WTC11 (cell line): Measurements from ENCODE around the gene STON2. TPM values are rescaled to one million over a fixed set of nuclear protein-coding genes. Genes with fewer than 3 reads are reported as not detected.

Experiments
- ATAC-seq: fragments of 200-7000 bp; cut with Tn5 transposase; 2 replicates; pipeline ENCODE4 v1.10.0; 2021; ENCODE audit warnings: mild to moderate bottlenecking, moderate library complexity
- CTCF ChIA-PET: fragments of 300-600 bp; sonication (Branson Sonifier 250); formaldehyde crosslinking; loops from one replicate; lab custom pipeline; 2021; ENCODE audit warnings: antibody characterized with exemption; lab: Charles Lee
- POLR2A ChIA-PET: fragments of 350-600 bp; sonication (Branson Sonifier 250); formaldehyde crosslinking; loops from one replicate; lab custom pipeline; 2021; ENCODE audit warnings: antibody characterized with exemption; lab: Charles Lee
- DNase-seq: peaks from one replicate; pipeline ENCODE4 v3.0.0; 2021; ENCODE audit warnings: low spot score
- H3K27ac Mint-ChIP-seq: 2 replicates; pipeline ENCODE4 v1.8.0; 2021; ENCODE audit warnings: mixed read lengths
- H3K27me3 Mint-ChIP-seq: 2 replicates; pipeline ENCODE4 v1.8.0; 2021; ENCODE audit warnings: low read depth, mild to moderate bottlenecking, moderate library complexity, mixed read lengths
- H3K36me3 Mint-ChIP-seq: 2 replicates; pipeline ENCODE4 v1.8.0; 2021; ENCODE audit warnings: mixed read lengths
- H3K4me1 Mint-ChIP-seq: 2 replicates; pipeline ENCODE4 v1.8.0; 2022; ENCODE audit warnings: mixed read lengths
- H3K4me3 Mint-ChIP-seq: 2 replicates; pipeline ENCODE4 v1.8.0; 2021; ENCODE audit warnings: mild to moderate bottlenecking, moderate library complexity, mixed read lengths
- H3K9me3 Mint-ChIP-seq: 2 replicates; pipeline ENCODE4 v1.8.0; 2021; ENCODE audit warnings: mixed read lengths
- AFF4 ChIP-seq: sonication (generic); formaldehyde crosslinking; IDR thresholded peaks from 2 replicates; pipeline ENCODE4 v1.8.1; 2023; ENCODE audit warnings: mild to moderate bottlenecking, missing genetic modification reagents, borderline replicate concordance
- ATF3 ChIP-seq: sonication (generic); formaldehyde crosslinking; conservative IDR thresholded peaks from 2 replicates; pipeline ENCODE4 v1.8.1; 2022; ENCODE audit warnings: mild to moderate bottlenecking, missing genetic modification reagents
- CTCF ChIP-seq: fragments of 200-600 bp; IDR thresholded peaks from 2 replicates; pipeline ENCODE4 v1.8.0; 2022; ENCODE audit warnings: antibody characterized with exemption
- EMX1 ChIP-seq: fragments of 250-450 bp; sonication (Bioruptor Pico); IDR thresholded peaks from 2 replicates; pipeline ENCODE4 v1.8.0; 2021; ENCODE audit warnings: mild to moderate bottlenecking
- ERG ChIP-seq: fragments of 250-450 bp; sonication (Bioruptor Pico); IDR thresholded peaks from 2 replicates; pipeline ENCODE4 v1.8.0; 2021; ENCODE audit warnings: mild to moderate bottlenecking
- ESRRA ChIP-seq: sonication (generic); formaldehyde crosslinking; IDR thresholded peaks from 2 replicates; pipeline ENCODE4 v1.8.1; 2022; ENCODE audit warnings: mild to moderate bottlenecking, missing genetic modification reagents, borderline replicate concordance
- IRF2 ChIP-seq: sonication (generic); formaldehyde crosslinking; IDR thresholded peaks from 2 replicates; pipeline ENCODE4 v1.8.0; 2022; ENCODE audit warnings: low read depth, missing genetic modification reagents, borderline replicate concordance
- OVOL2 ChIP-seq: fragments of 250-450 bp; sonication (Bioruptor Pico); IDR thresholded peaks from 2 replicates; pipeline ENCODE4 v1.9.0; 2021; ENCODE audit warnings: mild to moderate bottlenecking, borderline replicate concordance
- SOX15 ChIP-seq: fragments of 250-450 bp; sonication (Bioruptor Pico); IDR thresholded peaks from 2 replicates; pipeline ENCODE4 v1.9.0; 2021; ENCODE audit warnings: mild to moderate bottlenecking
- STAT6 ChIP-seq: sonication (generic); formaldehyde crosslinking; conservative IDR thresholded peaks from 2 replicates; pipeline ENCODE4 v1.8.1; 2023; ENCODE audit warnings: mild to moderate bottlenecking, low read depth, missing genetic modification reagents, moderate library complexity
- TEAD1 ChIP-seq: sonication (generic); formaldehyde crosslinking; IDR thresholded peaks from 2 replicates; pipeline ENCODE4 v1.8.0; 2022; ENCODE audit warnings: mild to moderate bottlenecking, missing genetic modification reagents
- TEAD4 ChIP-seq: sonication (generic); formaldehyde crosslinking; IDR thresholded peaks from 2 replicates; pipeline ENCODE4 v1.8.0; 2022; ENCODE audit warnings: mild to moderate bottlenecking, missing genetic modification reagents
- ZNF263 ChIP-seq: sonication (generic); formaldehyde crosslinking; IDR thresholded peaks from 2 replicates; pipeline ENCODE4 v1.8.1; 2022; ENCODE audit warnings: low read depth, mild to moderate bottlenecking, moderate library complexity, missing genetic modification reagents
- ZNF396 ChIP-seq: fragments of 250-450 bp; sonication (Bioruptor Pico); IDR thresholded peaks from 2 replicates; pipeline ENCODE4 v1.8.0; 2021; ENCODE audit warnings: mild to moderate bottlenecking, moderate library complexity, borderline replicate concordance
- ZNF425 ChIP-seq: fragments of 250-450 bp; sonication (Bioruptor Pico); conservative IDR thresholded peaks from 2 replicates; pipeline ENCODE4 v1.9.0; 2021; ENCODE audit warnings: mild to moderate bottlenecking
- total RNA-seq: library from RNA; stranded (reverse); gene quantifications from 3 replicates; pipeline ENCODE4 v1.2.3, GENCODE V29; 2021

Gene STON2
- total RNA-seq, 1 experiment from 2014 or later, result 69.2 TPM

GRCh38 chr14:81371802-81372201 is 28.3 kb downstream of the STON2 start:
- POLR2A ChIA-PET, result interaction anchor here (0.6 kb wide), 1 partner anchor 19 kb away, joined by 4 read pairs; no protein-coding TSS in a partner anchor
- peaks cover 40% of the 10 kb centered on the region for H3K4me1 Mint-ChIP-seq
- CTCF ChIA-PET, result no interaction called here
- ATAC-seq (no peak), DNase-seq (no peak)
- TF ChIP-seq CTCF (no peak), SOX15 (CRISPR knock-in tag) (no peak), ATF3 (CRISPR knock-in tag) (no peak), ZNF425 (CRISPR knock-in tag) (no peak), ESRRA (CRISPR knock-in tag) (no peak), TEAD1 (no peak), ERG (CRISPR knock-in tag) (no peak), TEAD4 (CRISPR knock-in tag) (no peak), ZNF396 (CRISPR knock-in tag) (no peak), EMX1 (CRISPR knock-in tag) (no peak), STAT6 (CRISPR knock-in tag) (no peak), OVOL2 (no peak), AFF4 (CRISPR knock-in tag) (no peak), ZNF263 (no peak), IRF2 (CRISPR knock-in tag) (no peak)
- H3K27me3 Mint-ChIP-seq, result no peaks in the 10 kb centered on the region
- H3K27ac Mint-ChIP-seq, result peak overlapping the region; percentile 90
- H3K4me3 Mint-ChIP-seq, result no peak overlapping the region
- no peaks in the 10 kb centered on the region for H3K9me3 Mint-ChIP-seq
- peaks cover 20% of the 10 kb centered on the region for H3K36me3 Mint-ChIP-seq
